Prostate gland (tissue), 2 donors: ENCODE data around the gene CCDC148. TPM values are rescaled to one million over a fixed set of nuclear protein-coding genes. Genes with fewer than 3 reads are reported as not detected.

Experiments
- DNase-seq: peaks from one replicate; pipeline ENCODE4 v3.0.0-alpha.2; 2019; ENCODE audit warnings: low spot score
- H3K27ac ChIP-seq, 2 donors: fragments of 200-600 bp; sonication (generic); 2 replicates each; pipeline ENCODE4 v1.5.1; 2017 to 2019
- H3K27me3 ChIP-seq: fragments of 200-600 bp; sonication (generic); replicated peaks from 2 replicates; pipeline ENCODE4 v1.5.1; 2019; ENCODE audit not compliant: insufficient read depth
- H3K36me3 ChIP-seq, 2 donors: fragments of 200-600 bp; sonication (generic); 1 replicate in 1 of 2; 2 replicates in 1 of 2; pipeline versions ENCODE4 v1.5.1 to v1.8.1; 2017 to 2019
- H3K4me1 ChIP-seq: fragments of 200-600 bp; sonication (generic); replicated peaks from 2 replicates; pipeline ENCODE4 v1.5.1; 2019
- H3K4me3 ChIP-seq, 2 donors: fragments of 200-600 bp; sonication (generic); 2 replicates each; pipeline ENCODE4 v1.5.1; 2017 to 2019
- H3K9me3 ChIP-seq: fragments of 200-600 bp; sonication (generic); 2 replicates; pipeline ENCODE4 v1.5.1; 2017
- CTCF ChIP-seq, 4 experiments: fragments of 200-600 bp in 2 of 4; fragments of 450-650 bp in 2 of 4; sonication (generic) in 2 of 4; IDR thresholded peaks; 1 replicate in 3 of 4; 2 replicates in 1 of 4; pipeline ENCODE4 v1.5.1; 2016 to 2019; ENCODE audit warnings: antibody characterized with exemption in 4 of 4, mild to moderate bottlenecking in 2 of 4, moderate library complexity in 2 of 4
- POLR2A ChIP-seq: fragments of 450-650 bp; IDR thresholded peaks from one replicate; pipeline ENCODE4 v1.6.1; 2016; ENCODE audit warnings: antibody characterized with exemption, mild to moderate bottlenecking
- POLR2AphosphoS5 ChIP-seq: sonication (generic); formaldehyde crosslinking; IDR thresholded peaks from one replicate; pipeline ENCODE4 v1.6.1; 2017; ENCODE audit warnings: antibody characterized with exemption
- WGBS: methylation state at CpG from one replicate; pipeline ENCODE4 v1.1.5; 2018; 5-methylcytosine and 5-hydroxymethylcytosine counted together
- intact Hi-C: fragments of 100-400 bp; cut with DNase I; formaldehyde crosslinking; loops from one replicate; pipeline ENCODE4 v1.14.2; 2022
- total RNA-seq, 2 donors: library from RNA; depleted of rRNA; stranded (reverse); fragments of >200 nt; gene quantifications; one replicate each; pipeline ENCODE4 v1.1.0, GENCODE V29; 2016

The CCDC148 gene
- total RNA-seq, 2 donors from 2014 or later = 1.5 to 1.6 TPM

DNA sequence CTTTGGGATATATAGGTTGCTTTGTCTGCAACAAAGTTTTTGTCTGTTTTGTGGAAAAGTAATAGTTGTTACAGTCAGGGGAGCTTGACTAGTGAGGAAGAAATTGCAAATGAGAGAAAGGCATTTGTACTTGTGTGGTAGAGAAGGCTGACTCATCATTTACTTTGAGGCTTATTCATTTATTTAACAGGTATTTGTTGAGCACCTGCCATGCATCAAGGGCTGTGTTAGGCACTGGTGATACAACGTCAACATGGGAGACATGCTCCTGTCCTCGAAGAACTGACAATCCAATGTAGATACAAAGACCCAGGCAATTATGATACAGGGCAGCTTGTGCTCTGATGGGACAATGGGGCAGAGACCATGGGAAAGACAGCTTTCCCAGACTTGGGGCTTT, 275.4 kb downstream of the CCDC148 start:
- Histone ChIP-seq H3K27me3 (no peaks in the 10 kb centered on the region), H3K27ac (no peak overlapping the region), H3K4me3 (no peak overlapping the region), H3K36me3 (no peaks in the 10 kb centered on the region), H3K9me3 (no peaks in the 10 kb centered on the region), H3K4me1 (no peaks in the 10 kb centered on the region)
- no peak for DNase-seq
- no peak for TF ChIP-seq POLR2A
- TF ChIP-seq POLR2AphosphoS5 = no peak
- no peak for TF ChIP-seq CTCF (IDR thresholded peaks at IDR 0.05)
- intact Hi-C loops = loop anchor here (5.0 kb wide), 1 partner anchor 566 kb away; no protein-coding TSS in a partner anchor
- WGBS = 56% methylated on average over 2 of the region's 2 CpGs

DNA sequence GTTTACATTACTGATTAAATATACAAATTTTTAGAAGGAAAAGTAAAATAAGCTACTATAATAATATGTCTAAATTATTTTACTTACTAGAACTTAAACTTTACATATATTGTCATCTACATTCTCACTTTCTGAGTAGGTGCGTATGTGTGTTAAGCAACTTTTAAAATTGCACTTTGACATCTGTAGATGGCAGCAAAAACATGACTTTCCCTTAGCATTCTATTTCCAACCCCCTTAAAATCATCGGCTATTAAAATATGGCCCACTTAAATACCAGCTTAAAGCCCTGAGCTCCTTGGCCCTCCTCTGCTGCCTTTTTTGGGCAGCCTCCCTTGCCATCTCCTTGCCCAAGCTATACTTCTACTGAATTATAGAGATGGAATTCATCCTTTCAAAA, 276.9 kb downstream of the CCDC148 start:
- no peaks in the 10 kb centered on the region for H3K9me3 ChIP-seq
- no peak overlapping the region for H3K27ac ChIP-seq
- no peak for DNase-seq
- H3K4me3 ChIP-seq = no peak overlapping the region
- TF ChIP-seq CTCF (IDR thresholded peaks at IDR 0.05) (peak in 2 of 4 experiments; percentile 24 to 33), POLR2A (no peak)
- no peaks in the 10 kb centered on the region for H3K4me1 ChIP-seq
- no peaks in the 10 kb centered on the region for H3K36me3 ChIP-seq
- no peaks in the 10 kb centered on the region for H3K27me3 ChIP-seq
- intact Hi-C loops = loop anchor here (5.0 kb wide), 1 partner anchor 568 kb away; no protein-coding TSS in a partner anchor
- 35% methylated on average over 2 of the region's 2 CpGs for WGBS

DNA sequence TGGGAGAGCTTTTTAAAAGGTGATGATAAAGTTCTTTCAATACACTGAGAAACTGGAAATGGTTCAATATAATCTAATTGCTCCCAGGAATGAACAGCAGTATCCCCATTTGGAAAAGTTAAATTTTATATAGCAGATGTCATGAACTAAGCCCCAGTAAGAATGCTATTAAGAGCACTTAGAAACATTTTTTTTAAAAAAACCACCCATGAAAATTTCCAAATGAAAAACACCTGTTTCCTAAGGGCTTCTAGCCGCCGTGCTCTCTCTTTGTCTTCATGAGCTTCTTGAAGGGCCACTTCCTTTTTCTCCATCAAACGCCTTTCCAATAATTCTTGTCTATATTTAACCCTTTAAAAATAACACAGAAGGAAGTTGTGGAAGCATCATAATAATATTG, 277.9 kb downstream of the CCDC148 start:
- no peaks in the 10 kb centered on the region for H3K4me1 ChIP-seq
- no peak for DNase-seq
- TF ChIP-seq CTCF (IDR thresholded peaks at IDR 0.05) (no peak), POLR2A (no peak), POLR2AphosphoS5 (no peak)
- no peak overlapping the region for H3K4me3 ChIP-seq
- intact Hi-C loops = no loop called here
- no peak overlapping the region for H3K27ac ChIP-seq
- H3K36me3 ChIP-seq = no peaks in the 10 kb centered on the region
- 39% methylated on average over 3 of the region's 3 CpGs for WGBS
- H3K9me3 ChIP-seq = no peaks in the 10 kb centered on the region
- H3K27me3 ChIP-seq = no peaks in the 10 kb centered on the region

DNA sequence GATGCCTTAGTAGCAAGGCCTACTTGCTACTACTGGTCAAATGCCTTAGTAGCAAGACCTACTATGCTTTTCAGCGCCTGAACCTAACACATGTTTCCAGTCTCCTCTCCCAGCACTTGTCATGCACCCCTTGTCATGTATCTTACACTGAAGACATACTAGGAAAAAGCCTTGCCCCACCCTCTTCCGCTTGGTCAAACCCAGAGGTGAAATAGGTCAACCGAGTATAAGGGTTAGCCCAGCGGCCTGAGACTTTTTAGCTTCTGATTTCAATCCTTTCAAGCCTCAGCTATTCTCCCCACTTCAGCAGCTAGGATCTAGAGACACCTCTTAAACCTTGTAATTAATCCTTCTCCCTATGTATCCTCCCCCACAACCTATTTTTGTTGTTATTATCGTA, 281.6 kb downstream of the CCDC148 start:
- H3K27me3 ChIP-seq = no peaks in the 10 kb centered on the region
- no peaks in the 10 kb centered on the region for H3K4me1 ChIP-seq
- H3K36me3 ChIP-seq = no peaks in the 10 kb centered on the region
- no peak overlapping the region for H3K27ac ChIP-seq
- 96% methylated on average over 5 of the region's 5 CpGs for WGBS
- no peak for TF ChIP-seq CTCF (IDR thresholded peaks at IDR 0.05)
- no peak for TF ChIP-seq POLR2AphosphoS5
- TF ChIP-seq POLR2A = no peak
- intact Hi-C loops = no loop called here
- no peaks in the 10 kb centered on the region for H3K9me3 ChIP-seq
- no peak overlapping the region for H3K4me3 ChIP-seq
- no peak for DNase-seq

GRCh38 chr2:158174495-158174894, 282.1 kb downstream of the CCDC148 start:
- no peak overlapping the region for H3K4me3 ChIP-seq
- no peaks in the 10 kb centered on the region for H3K27me3 ChIP-seq
- no peaks in the 10 kb centered on the region for H3K4me1 ChIP-seq
- TF ChIP-seq CTCF (IDR thresholded peaks at IDR 0.05) = no peak
- TF ChIP-seq POLR2AphosphoS5 = no peak
- H3K27ac ChIP-seq = no peak overlapping the region
- no peaks in the 10 kb centered on the region for H3K9me3 ChIP-seq
- WGBS = 88% methylated on average over 1 of the region's 1 CpG
- intact Hi-C loops = no loop called here
- H3K36me3 ChIP-seq = no peaks in the 10 kb centered on the region
- DNase-seq = no peak
